ENCODE results near the gene PTTG1IP.

- TF ChIP-seq NR1H2 (CRISPR knock-in tag; IDR thresholded peaks at IDR 0.05) (no peak), ZNF263 (CRISPR knock-in tag; IDR thresholded peaks at IDR 0.05; ENCODE audit: low read depth) (no peak), ETV6 (CRISPR knock-in tag; IDR thresholded peaks at IDR 0.05) (no peak), E2F5 (CRISPR knock-in tag; IDR thresholded peaks at IDR 0.05) (no peak), KAT7 (CRISPR knock-in tag; IDR thresholded peaks at IDR 0.05; ENCODE audit: borderline replicate concordance) (no peak), NR2C2 (CRISPR knock-in tag; IDR thresholded peaks at IDR 0.05) (no peak)
- TF ChIP-seq, protein P1, sequence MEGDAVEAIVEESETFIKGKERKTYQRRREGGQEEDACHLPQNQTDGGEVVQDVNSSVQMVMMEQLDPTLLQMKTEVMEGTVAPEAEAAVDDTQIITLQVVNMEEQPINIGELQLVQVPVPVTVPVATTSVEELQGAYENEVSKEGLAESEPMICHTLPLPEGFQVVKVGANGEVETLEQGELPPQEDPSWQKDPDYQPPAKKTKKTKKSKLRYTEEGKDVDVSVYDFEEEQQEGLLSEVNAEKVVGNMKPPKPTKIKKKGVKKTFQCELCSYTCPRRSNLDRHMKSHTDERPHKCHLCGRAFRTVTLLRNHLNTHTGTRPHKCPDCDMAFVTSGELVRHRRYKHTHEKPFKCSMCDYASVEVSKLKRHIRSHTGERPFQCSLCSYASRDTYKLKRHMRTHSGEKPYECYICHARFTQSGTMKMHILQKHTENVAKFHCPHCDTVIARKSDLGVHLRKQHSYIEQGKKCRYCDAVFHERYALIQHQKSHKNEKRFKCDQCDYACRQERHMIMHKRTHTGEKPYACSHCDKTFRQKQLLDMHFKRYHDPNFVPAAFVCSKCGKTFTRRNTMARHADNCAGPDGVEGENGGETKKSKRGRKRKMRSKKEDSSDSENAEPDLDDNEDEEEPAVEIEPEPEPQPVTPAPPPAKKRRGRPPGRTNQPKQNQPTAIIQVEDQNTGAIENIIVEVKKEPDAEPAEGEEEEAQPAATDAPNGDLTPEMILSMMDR (IDR thresholded peaks at IDR 0.05): no peak
Measured at GRCh38 chr21:44913425-44914175, 40.1 kb upstream of the PTTG1IP start.
